Measurements from ENCODE around the gene CUL7.

Gene CUL7

GRCh38 chr6:43037197-43037596, 16.5 kb downstream of the CUL7 start:
- no peak overlapping the region for H3K4me3 ChIP-seq (ENCODE audit: control insufficient read depth, low read depth, low read length)
- no peak for DNase-seq (ENCODE audit: low read depth)
- TF ChIP-seq CTCF (conservative IDR thresholded peaks at IDR 0.05; ENCODE audit: control insufficient read depth, insufficient read depth, low read depth, low read length), result no peak

- DNase-seq (ENCODE audit: low read depth), result no peak
- TF ChIP-seq CTCF (conservative IDR thresholded peaks at IDR 0.05; ENCODE audit: control insufficient read depth, insufficient read depth, low read depth, low read length), result no peak
Observed at GRCh38 chr6:43036712-43037111, 16.9 kb downstream of the CUL7 start.

GRCh38 chr6:43035495-43036194, 18.0 kb downstream of the CUL7 start:
- no peak for TF ChIP-seq CTCF (conservative IDR thresholded peaks at IDR 0.05; ENCODE audit: control insufficient read depth, insufficient read depth, low read depth, low read length)
- DNase-seq (ENCODE audit: low read depth), result no peak
- H3K4me3 ChIP-seq (ENCODE audit: control insufficient read depth, low read depth, low read length), result no peak overlapping the region

More at GRCh38 chr6:43036712-43037111, 16.9 kb downstream of the CUL7 start:
- no peak overlapping the region for H3K4me3 ChIP-seq (ENCODE audit: control insufficient read depth, low read depth, low read length)

- no peak for DNase-seq (ENCODE audit: low read depth)
- H3K4me3 ChIP-seq (ENCODE audit: control insufficient read depth, low read depth, low read length), result no peak overlapping the region
- TF ChIP-seq CTCF (conservative IDR thresholded peaks at IDR 0.05; ENCODE audit: control insufficient read depth, insufficient read depth, low read depth, low read length), result no peak
Observed at GRCh38 chr6:43034190-43034525, 19.5 kb downstream of the CUL7 start.

- DNase-seq (ENCODE audit: low read depth), result no peak
- no peak for TF ChIP-seq CTCF (conservative IDR thresholded peaks at IDR 0.05; ENCODE audit: control insufficient read depth, insufficient read depth, low read depth, low read length)
- H3K4me3 ChIP-seq (ENCODE audit: control insufficient read depth, low read depth, low read length), result no peak overlapping the region
Observed at GRCh38 chr6:43033496-43034189, 20.0 kb downstream of the CUL7 start.

GRCh38 chr6:43032326-43032725, 21.3 kb downstream of the CUL7 start:
- no peak for DNase-seq (ENCODE audit: low read depth)

More at GRCh38 chr6:43032326-43032725, 21.3 kb downstream of the CUL7 start:
- no peak for TF ChIP-seq CTCF (conservative IDR thresholded peaks at IDR 0.05; ENCODE audit: control insufficient read depth, insufficient read depth, low read depth, low read length)
- no peak overlapping the region for H3K4me3 ChIP-seq (ENCODE audit: control insufficient read depth, low read depth, low read length)

Measured in fibroblast of mammary gland (primary cell).